ENCODE measurements around the gene MSRB1. TPM values are rescaled to one million over a fixed set of nuclear protein-coding genes. Genes with fewer than 3 reads are reported as not detected.

The MSRB1 gene
- total RNA-seq, 2 donors from 2014 or later = 13.7 to 21.9 TPM

- DNase-seq (ENCODE audit: low spot score) = no peak
- Histone ChIP-seq H3K27ac (peak overlapping the region in 1 of 2 donors; percentile 88), H3K4me1 (peaks cover 0 to 27% of the 10 kb centered on the region in 2 donors), H3K9me3 (no peaks in the 10 kb centered on the region), H3K27me3 (no peaks in the 10 kb centered on the region), H3K4me3 (peak overlapping the region; percentile 84 to 100), H3K36me3 (peaks cover 34% of the 10 kb centered on the region)
- no peak for TF ChIP-seq CTCF (IDR thresholded peaks at IDR 0.05)
Observed at GRCh38 chr16:1972490-1972877, 29.5 kb upstream of the MSRB1 start.

- peak; percentile 95 for DNase-seq (ENCODE audit: low spot score)
- Histone ChIP-seq H3K4me3 (peak within 1 kb of the TSS; percentile 84 to 100), H3K9me3 (no peaks in the 10 kb centered on the region), H3K36me3 (peaks cover 29% of the 10 kb centered on the region), H3K27ac (peak within 1 kb of the TSS; percentile 88 to 89), H3K4me1 (peaks cover 0 to 27% of the 10 kb centered on the region in 2 donors), H3K27me3 (no peaks in the 10 kb centered on the region)
- no peak for TF ChIP-seq CTCF (IDR thresholded peaks at IDR 0.05)
Observed at GRCh38 chr16:1971796-1972489, 28.9 kb upstream of the MSRB1 start, which contains the start of gene TBL3. Gene TBL3, plus strand, starts transcription at chr16:1972053. Its CDS starts 112 bp downstream, at chr16:1972165.

- no peak overlapping the region for H3K4me3 ChIP-seq
- TF ChIP-seq CTCF (IDR thresholded peaks at IDR 0.05) = no peak
- no peak overlapping the region for H3K27ac ChIP-seq
- no peak for DNase-seq (ENCODE audit: low spot score)
- H3K27me3 ChIP-seq = no peaks in the 10 kb centered on the region
- no peaks in the 10 kb centered on the region for H3K9me3 ChIP-seq
- H3K36me3 ChIP-seq = peaks cover 6% of the 10 kb centered on the region
- H3K4me1 ChIP-seq = peaks cover 0 to 42% of the 10 kb centered on the region in 2 donors
Observed at GRCh38 chr16:1968146-1968953, 25.4 kb upstream of the MSRB1 start.

GRCh38 chr16:1966460-1966859 is 23.5 kb upstream of the MSRB1 start, which contains the start of gene RNF151:
Gene RNF151, plus strand, starts transcription at chr16:1966856. Its CDS starts 26 bp downstream, at chr16:1966882.
- no peak for DNase-seq (ENCODE audit: low spot score)
- H3K36me3 ChIP-seq = peaks cover 24% of the 10 kb centered on the region
- no peaks in the 10 kb centered on the region for H3K27me3 ChIP-seq
- peak within 1 kb of the TSS; percentile 74 to 80 for H3K4me3 ChIP-seq
- H3K4me1 ChIP-seq = peaks cover 0 to 37% of the 10 kb centered on the region in 2 donors
- no peak for TF ChIP-seq CTCF (IDR thresholded peaks at IDR 0.05)
- no peaks in the 10 kb centered on the region for H3K9me3 ChIP-seq
- peak within 1 kb of the TSS in 1 of 2 donors; percentile 91 for H3K27ac ChIP-seq

GRCh38 chr16:1965396-1966001 is 22.5 kb upstream of the MSRB1 start:
- no peaks in the 10 kb centered on the region for H3K9me3 ChIP-seq
- DNase-seq (ENCODE audit: low spot score) = no peak
- peaks cover 26% of the 10 kb centered on the region for H3K36me3 ChIP-seq
- H3K27me3 ChIP-seq = no peaks in the 10 kb centered on the region
- H3K4me1 ChIP-seq = peaks cover 0 to 38% of the 10 kb centered on the region in 2 donors
- TF ChIP-seq CTCF (IDR thresholded peaks at IDR 0.05) = no peak
- H3K4me3 ChIP-seq = peak overlapping the region; percentile 74 to 80
- H3K27ac ChIP-seq = peak overlapping the region; percentile 88 to 91
